ENCODE measurements around the gene PAK3. TPM values are rescaled to one million over a fixed set of nuclear protein-coding genes. Genes with fewer than 3 reads are reported as not detected.

The PAK3 gene
- total and polyA plus RNA-seq, 4 donors = 0.10 to 1.4 (median 0.66) TPM

- Histone ChIP-seq H3K9ac (ENCODE audit: insufficient read depth in 1 of 2, low read length in 2 of 2) (no peak overlapping the region), H3K4me1 (ENCODE audit: control insufficient read depth in 5 of 5, insufficient read depth in 5 of 5, low read length in 5 of 5) (no peaks in the 10 kb centered on the region), H3K27me3 (ENCODE audit: control insufficient read depth in 3 of 3, insufficient read depth in 3 of 3, low read length in 2 of 3) (peaks cover 0 to 52% (median 33%) of the 10 kb centered on the region in 3 donors), H3K9me3 (ENCODE audit: control insufficient read depth in 4 of 4, insufficient read depth in 3 of 4, low read length in 3 of 4) (no peaks in the 10 kb centered on the region), H3K36me3 (ENCODE audit: control insufficient read depth in 4 of 4, insufficient read depth in 4 of 4, low read length in 4 of 4) (no peaks in the 10 kb centered on the region), H3K27ac (ENCODE audit: low read depth in 1 of 2, low read length in 1 of 2) (no peak overlapping the region), H3K4me3 (no peak overlapping the region)
- TF ChIP-seq CTCF (IDR thresholded peaks at IDR 0.05; ENCODE audit: control extremely low read depth, extremely low read depth) = no peak
- ATAC-seq (ENCODE audit: insufficient read depth, low FRiP score) (no peak), DNase-seq (no peak)
- WGBS, 2 donors = 62 to 80% methylated on average over 2 of the region's 2 CpGs
Measured at GRCh38 chrX:111265486-111265885, 169.5 kb downstream of the PAK3 start.

- no peak for ATAC-seq (ENCODE audit: insufficient read depth, low FRiP score)
Measured at GRCh38 chrX:111268506-111268905, 172.5 kb downstream of the PAK3 start.

GRCh38 chrX:111270339-111270738 lies 174.3 kb downstream of the PAK3 start, which contains the start of gene CAPN6:
Gene CAPN6 (minus strand): TSS chrX:111270483. CDS start chrX:111263936, 6,547 bp downstream.
- Histone ChIP-seq H3K4me3 (no peak within 1 kb of the TSS), H3K9ac (ENCODE audit: insufficient read depth in 1 of 2, low read length in 2 of 2) (no peak within 1 kb of the TSS), H3K4me1 (ENCODE audit: control insufficient read depth in 5 of 5, insufficient read depth in 5 of 5, low read length in 5 of 5) (no peaks in the 10 kb centered on the region), H3K27me3 (ENCODE audit: control insufficient read depth in 3 of 3, insufficient read depth in 3 of 3, low read length in 2 of 3) (peaks cover 4 to 56% (median 33%) of the 10 kb centered on the region in 3 donors), H3K36me3 (ENCODE audit: control insufficient read depth in 4 of 4, insufficient read depth in 4 of 4, low read length in 4 of 4) (no peaks in the 10 kb centered on the region), H3K9me3 (ENCODE audit: control insufficient read depth in 4 of 4, insufficient read depth in 3 of 4, low read length in 3 of 4) (no peaks in the 10 kb centered on the region), H3K27ac (ENCODE audit: low read depth in 1 of 2, low read length in 1 of 2) (no peak within 1 kb of the TSS)
- 36 to 61% methylated on average over 8 of the region's 8 CpGs for WGBS, 2 donors
- TF ChIP-seq CTCF (IDR thresholded peaks at IDR 0.05; ENCODE audit: control extremely low read depth, extremely low read depth) = no peak
- peak; percentile 9 to 46 (median 29) for DNase-seq
- peak; percentile 58 for ATAC-seq (ENCODE audit: insufficient read depth, low FRiP score)

More at GRCh38 chrX:111268506-111268905, 172.5 kb downstream of the PAK3 start:
- H3K9ac ChIP-seq (ENCODE audit: insufficient read depth in 1 of 2, low read length in 2 of 2) = no peak overlapping the region
- DNase-seq = no peak
- H3K4me1 ChIP-seq (ENCODE audit: control insufficient read depth in 5 of 5, insufficient read depth in 5 of 5, low read length in 5 of 5) = no peaks in the 10 kb centered on the region
- no peak overlapping the region for H3K27ac ChIP-seq (ENCODE audit: low read depth in 1 of 2, low read length in 1 of 2)
- peaks cover 0 to 55% (median 30%) of the 10 kb centered on the region in 3 donors for H3K27me3 ChIP-seq (ENCODE audit: control insufficient read depth in 3 of 3, insufficient read depth in 3 of 3, low read length in 2 of 3)
- 33 to 43% methylated on average over 2 of the region's 2 CpGs for WGBS, 2 donors
- no peak for TF ChIP-seq CTCF (IDR thresholded peaks at IDR 0.05; ENCODE audit: control extremely low read depth, extremely low read depth)
- H3K9me3 ChIP-seq (ENCODE audit: control insufficient read depth in 4 of 4, insufficient read depth in 3 of 4, low read length in 3 of 4) = no peaks in the 10 kb centered on the region
- H3K4me3 ChIP-seq = no peak overlapping the region
- no peaks in the 10 kb centered on the region for H3K36me3 ChIP-seq (ENCODE audit: control insufficient read depth in 4 of 4, insufficient read depth in 4 of 4, low read length in 4 of 4)

Small RNAs within 50 kb of the gene (small RNA-seq; reads per million reads assigned to genes)
- gene FCF1P4 (ENCODE audit: low replicate concordance) = not detected

Other genes with a start within 250 kb of the PAK3 start
- 1 to 10 TPM in 1 of 2 donors, under 1 TPM in 1; 0.28 to 6.6 TPM for gene CAPN6, start 174.3 kb downstream of the PAK3 start, total RNA-seq
- under 1 TPM; 0.06 to 0.25 TPM for gene CAPN6, start 174.3 kb downstream of the PAK3 start, polyA plus RNA-seq